Esophagus muscularis mucosa (tissue), 4 donors: Measurements from ENCODE around the gene NARF. TPM values are rescaled to one million over a fixed set of nuclear protein-coding genes. Genes with fewer than 3 reads are reported as not detected.

Source experiments
- DNase-seq: peaks from one replicate; pipeline ENCODE4 v3.0.0-alpha.2; 2017; ENCODE audit errors: extremely low spot score
- H3K27ac ChIP-seq, 4 donors: fragments of 200-600 bp; sonication (generic); replicated peaks in 1 of 4; 1 replicate in 3 of 4; 2 replicates in 1 of 4; pipeline ENCODE4 v1.5.1; 2016 to 2019; ENCODE audit warnings: mild to moderate bottlenecking in 1 of 4
- H3K27me3 ChIP-seq, 4 donors: fragments of 200-600 bp; sonication (generic); one replicate each; pipeline versions ENCODE4 v1.5.1 to v1.6.0; 2016 to 2019
- H3K36me3 ChIP-seq, 4 donors: fragments of 200-600 bp; sonication (generic); one replicate each; pipeline ENCODE4 v1.5.1; 2016 to 2019
- H3K4me1 ChIP-seq, 4 donors: fragments of 200-600 bp; sonication (generic); one replicate each; pipeline ENCODE4 v1.5.1; 2016 to 2019
- H3K4me3 ChIP-seq, 4 donors: fragments of 200-600 bp; sonication (generic); 1 replicate in 2 of 4; 2 replicates in 2 of 4; pipeline ENCODE4 v1.5.1; 2016 to 2019; ENCODE audit warnings: mild to moderate bottlenecking in 4 of 4, moderate library complexity in 1 of 4
- H3K9me3 ChIP-seq, 4 donors: fragments of 200-600 bp; sonication (generic); 1 replicate in 3 of 4; 2 replicates in 1 of 4; pipeline ENCODE4 v1.5.1; 2016 to 2019
- EP300 ChIP-seq: sonication (generic); formaldehyde crosslinking; IDR thresholded peaks from one replicate; pipeline ENCODE4 v1.6.1; 2017; ENCODE audit warnings: antibody characterized with exemption
- POLR2A ChIP-seq: fragments of 450-650 bp; IDR thresholded peaks from one replicate; pipeline ENCODE4 v1.6.1; 2017; ENCODE audit warnings: antibody characterized with exemption, moderate library complexity, mild to moderate bottlenecking, low read depth
- POLR2AphosphoS5 ChIP-seq, 2 donors: sonication (generic); formaldehyde crosslinking; IDR thresholded peaks; one replicate each; pipeline ENCODE4 v1.6.1; 2017; ENCODE audit warnings: antibody characterized with exemption in 2 of 2
- WGBS: methylation state at CpG from one replicate; pipeline ENCODE4 v1.1.5; 2018; 5-methylcytosine and 5-hydroxymethylcytosine counted together
- intact Hi-C: fragments of 100-400 bp; cut with DNase I; formaldehyde crosslinking; loops from one replicate; pipeline ENCODE4 v1.15.1; 2023
- total RNA-seq, 4 donors: library from RNA; depleted of rRNA; stranded (reverse); fragments of >200 nt; gene quantifications; one replicate each; pipeline versions ENCODE4 v1.1.0 to v1.2.1, GENCODE V29; 2016
- TF ChIP-seq, protein P1 (sequence below), 3 experiments: fragments of 200-600 bp in 2 of 3; fragments of 450-650 bp in 1 of 3; sonication (generic) in 2 of 3; IDR thresholded peaks; one replicate each; pipeline ENCODE4 v1.5.1; 2017 to 2019; ENCODE audit warnings: antibody characterized with exemption in 3 of 3, mild to moderate bottlenecking in 2 of 3, moderate library complexity in 1 of 3

NARF gene
- total RNA-seq, 4 donors from 2014 or later: 26.2 to 30.9 (median 29.3) TPM

DNA sequence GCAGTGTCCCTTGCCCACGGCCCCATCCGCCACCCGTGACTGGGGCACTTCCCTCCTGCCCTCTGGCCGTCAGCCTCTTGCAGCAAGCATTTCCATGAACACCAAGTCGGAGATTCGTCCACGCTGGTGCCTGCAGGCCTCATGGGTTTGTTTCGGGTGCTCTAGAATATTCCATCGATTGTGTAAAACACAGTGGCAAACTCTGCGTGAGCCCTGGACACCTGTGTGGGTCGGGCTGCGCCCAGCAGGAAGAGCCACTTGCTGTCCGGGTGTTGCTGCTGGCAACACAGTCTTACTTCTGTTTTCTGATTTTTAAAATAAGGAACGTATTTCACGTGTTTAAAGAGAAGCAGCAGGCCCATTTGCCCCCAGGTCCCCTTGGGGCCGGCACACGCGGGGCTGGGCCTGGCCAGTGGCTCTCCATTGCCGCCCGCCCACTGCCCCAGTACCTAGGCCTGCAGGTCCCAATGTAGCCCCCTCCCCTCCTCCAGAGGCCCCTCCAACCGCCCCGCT, 18.0 kb upstream of the NARF start:
- Histone ChIP-seq H3K27me3 (no peaks in the 10 kb centered on the region), H3K4me3 (peak overlapping the region in 2 of 4 donors; percentile 16 to 20), H3K27ac (peak overlapping the region in 2 of 4 donors; percentile 7 to 48), H3K4me1 (peaks cover 0 to 22% (median 17%) of the 10 kb centered on the region in 4 donors), H3K36me3 (peaks cover 7 to 82% (median 61%) of the 10 kb centered on the region in 4 donors), H3K9me3 (no peaks in the 10 kb centered on the region)
- 68% methylated on average over 22 of the region's 22 CpGs for WGBS
- DNase-seq: no peak
- TF ChIP-seq POLR2A (no peak), POLR2AphosphoS5 (IDR thresholded peaks at IDR 0.05) (no peak), EP300 (no peak)
- TF ChIP-seq, protein P1, sequence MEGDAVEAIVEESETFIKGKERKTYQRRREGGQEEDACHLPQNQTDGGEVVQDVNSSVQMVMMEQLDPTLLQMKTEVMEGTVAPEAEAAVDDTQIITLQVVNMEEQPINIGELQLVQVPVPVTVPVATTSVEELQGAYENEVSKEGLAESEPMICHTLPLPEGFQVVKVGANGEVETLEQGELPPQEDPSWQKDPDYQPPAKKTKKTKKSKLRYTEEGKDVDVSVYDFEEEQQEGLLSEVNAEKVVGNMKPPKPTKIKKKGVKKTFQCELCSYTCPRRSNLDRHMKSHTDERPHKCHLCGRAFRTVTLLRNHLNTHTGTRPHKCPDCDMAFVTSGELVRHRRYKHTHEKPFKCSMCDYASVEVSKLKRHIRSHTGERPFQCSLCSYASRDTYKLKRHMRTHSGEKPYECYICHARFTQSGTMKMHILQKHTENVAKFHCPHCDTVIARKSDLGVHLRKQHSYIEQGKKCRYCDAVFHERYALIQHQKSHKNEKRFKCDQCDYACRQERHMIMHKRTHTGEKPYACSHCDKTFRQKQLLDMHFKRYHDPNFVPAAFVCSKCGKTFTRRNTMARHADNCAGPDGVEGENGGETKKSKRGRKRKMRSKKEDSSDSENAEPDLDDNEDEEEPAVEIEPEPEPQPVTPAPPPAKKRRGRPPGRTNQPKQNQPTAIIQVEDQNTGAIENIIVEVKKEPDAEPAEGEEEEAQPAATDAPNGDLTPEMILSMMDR (IDR thresholded peaks at IDR 0.05): no peak
- intact Hi-C loops: no loop called here

DNA sequence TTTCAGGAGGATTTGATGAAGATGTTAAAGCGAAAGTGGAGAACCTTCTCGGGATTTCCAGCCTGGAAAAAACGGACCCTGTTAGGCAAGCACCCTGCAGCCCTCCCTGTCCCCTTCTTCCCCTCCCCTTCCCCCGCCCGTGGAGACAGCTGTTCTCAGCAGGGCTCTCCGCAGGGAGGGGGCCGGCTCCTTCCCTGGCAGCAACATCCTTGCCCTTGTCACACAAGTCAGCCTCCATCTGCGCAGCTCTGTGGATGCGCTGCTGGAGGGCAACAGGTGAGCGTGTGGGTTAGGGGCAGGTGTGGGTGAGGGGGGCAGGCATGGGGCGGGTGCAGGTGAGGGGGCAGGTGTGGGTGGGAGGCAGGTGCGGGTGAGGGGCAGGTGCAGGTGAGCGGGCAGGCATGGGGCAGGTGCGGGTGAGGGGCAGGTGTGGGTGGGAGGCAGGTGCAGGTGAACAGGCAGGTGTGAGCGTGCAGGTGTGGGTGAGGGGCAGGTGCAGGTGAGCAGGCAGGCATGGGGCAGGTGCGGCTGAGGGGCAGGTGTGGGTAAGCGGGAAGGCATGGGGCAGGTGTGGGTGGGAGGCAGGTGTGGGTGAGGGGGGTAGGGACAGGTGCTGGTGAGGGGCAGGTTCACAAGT, 17.4 kb upstream of the NARF start:
- peak overlapping the region in 2 of 4 donors; percentile 7 to 48 for H3K27ac ChIP-seq
- intact Hi-C loops: no loop called here
- TF ChIP-seq POLR2AphosphoS5 (IDR thresholded peaks at IDR 0.05) (no peak), POLR2A (no peak), EP300 (no peak)
- TF ChIP-seq, protein P1 (IDR thresholded peaks at IDR 0.05): no peak
- H3K36me3 ChIP-seq: peaks cover 7 to 82% (median 60%) of the 10 kb centered on the region in 4 donors
- DNase-seq: no peak
- 61% methylated on average over 17 of the region's 17 CpGs for WGBS
- H3K27me3 ChIP-seq: no peaks in the 10 kb centered on the region
- no peaks in the 10 kb centered on the region for H3K9me3 ChIP-seq
- H3K4me3 ChIP-seq: peak overlapping the region in 2 of 4 donors; percentile 16 to 20
- peaks cover 1 to 27% (median 23%) of the 10 kb centered on the region in 4 donors for H3K4me1 ChIP-seq

DNA sequence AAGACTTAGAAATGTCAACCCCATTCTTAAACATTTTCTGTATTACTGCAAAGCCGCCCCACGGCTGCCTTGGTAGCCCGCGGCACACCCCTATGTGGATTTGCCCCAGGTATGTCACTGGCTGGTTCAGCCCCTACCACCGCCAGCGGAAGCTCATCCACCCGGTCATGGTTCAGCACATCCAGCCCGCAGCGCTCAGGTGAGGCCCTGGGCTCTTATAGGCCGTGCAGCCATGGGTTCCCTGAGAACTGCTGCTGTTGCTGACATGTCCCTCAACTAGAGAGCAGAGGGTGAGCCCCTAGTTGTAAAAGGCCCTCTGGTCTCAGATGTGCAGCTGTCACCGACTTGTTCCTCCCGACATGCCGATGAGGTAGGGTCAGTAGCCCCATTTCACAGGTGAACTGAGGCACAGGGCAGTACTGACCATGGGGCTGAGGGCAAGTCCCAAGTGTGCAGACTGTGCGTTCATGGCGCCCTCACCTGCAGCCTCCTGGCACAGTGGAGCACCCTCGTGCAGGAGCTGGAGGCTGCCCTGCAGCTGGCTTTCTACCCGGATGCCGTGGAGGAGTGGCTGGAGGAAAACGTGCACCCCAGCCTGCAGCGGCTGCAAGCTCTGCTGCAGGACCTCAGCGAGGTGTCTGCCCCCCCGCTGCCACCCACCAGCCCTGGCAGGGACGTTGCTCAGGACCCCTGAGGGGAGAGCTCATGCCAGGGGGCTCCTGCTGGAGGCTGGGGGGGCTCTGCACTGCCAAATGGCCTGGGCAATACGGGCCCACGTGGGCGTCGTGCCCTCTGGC, 16.7 kb upstream of the NARF start:
- H3K27ac ChIP-seq: no peak overlapping the region
- H3K4me3 ChIP-seq: no peak overlapping the region
- no peaks in the 10 kb centered on the region for H3K27me3 ChIP-seq
- DNase-seq: no peak
- H3K9me3 ChIP-seq: no peaks in the 10 kb centered on the region
- peaks cover 7 to 78% (median 54%) of the 10 kb centered on the region in 4 donors for H3K36me3 ChIP-seq
- WGBS: 90% methylated on average over 19 of the region's 27 CpGs
- TF ChIP-seq POLR2AphosphoS5 (IDR thresholded peaks at IDR 0.05) (no peak), EP300 (no peak), POLR2A (no peak)
- TF ChIP-seq, protein P1 (IDR thresholded peaks at IDR 0.05): no peak
- H3K4me1 ChIP-seq: peaks cover 5 to 34% (median 30%) of the 10 kb centered on the region in 4 donors
- intact Hi-C loops: no loop called here

DNA sequence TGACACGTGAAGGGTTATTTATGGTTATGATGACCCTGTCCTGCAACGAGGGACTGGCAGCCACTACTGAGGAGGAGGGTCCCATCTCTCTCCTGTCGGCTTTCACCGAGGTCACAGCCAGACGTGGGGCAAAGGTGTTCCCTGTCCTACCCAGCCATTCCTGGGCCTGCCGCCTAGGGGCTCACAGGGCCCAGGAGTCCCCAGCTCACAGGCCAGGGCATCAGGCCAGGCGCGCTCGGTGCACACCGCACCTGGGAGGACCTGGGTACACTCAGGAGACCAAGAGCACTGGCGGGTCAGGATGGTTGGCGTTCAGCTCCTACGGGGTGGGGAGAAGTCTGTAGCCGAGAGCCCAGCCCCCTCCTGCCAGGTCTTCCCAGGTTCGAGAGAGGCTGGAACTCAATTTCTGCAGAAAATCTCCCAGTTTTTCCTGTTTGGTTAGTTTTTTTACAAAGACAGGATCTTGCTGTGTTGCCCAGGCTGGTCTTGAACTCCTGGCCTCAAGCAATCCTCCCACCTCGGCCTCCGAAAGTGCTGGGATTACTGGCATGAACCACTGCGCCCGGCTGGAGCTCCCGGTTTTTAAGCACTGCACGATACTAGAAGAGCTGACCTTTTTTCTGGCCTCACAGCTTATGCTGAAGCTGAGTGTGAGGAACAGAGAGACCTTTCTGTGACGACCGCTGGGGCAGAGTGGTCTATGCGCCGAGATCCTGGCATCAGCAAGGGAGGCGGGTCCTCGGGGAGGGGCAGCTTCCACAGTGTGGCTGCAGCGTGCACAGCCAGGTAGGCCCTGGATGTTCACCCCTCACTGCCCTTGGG, 15.7 kb upstream of the NARF start:
- H3K27me3 ChIP-seq: no peaks in the 10 kb centered on the region
- WGBS: 86% methylated on average over 21 of the region's 28 CpGs
- peaks cover 5 to 34% (median 30%) of the 10 kb centered on the region in 4 donors for H3K4me1 ChIP-seq
- H3K27ac ChIP-seq: no peak overlapping the region
- intact Hi-C loops: no loop called here
- peaks cover 7 to 76% (median 51%) of the 10 kb centered on the region in 4 donors for H3K36me3 ChIP-seq
- DNase-seq: no peak
- H3K4me3 ChIP-seq: no peak overlapping the region
- TF ChIP-seq POLR2AphosphoS5 (IDR thresholded peaks at IDR 0.05) (no peak), POLR2A (no peak)
- H3K9me3 ChIP-seq: no peaks in the 10 kb centered on the region
